HK-2 (cell line): Measurements from ENCODE around the gene GNA15.
A peak's percentile ranks its signal among the peaks of the same experiment; 100 is the strongest.

Experiments
- DNase-seq: peaks from one replicate; pipeline ENCODE4 v3.0.0-alpha.2; 2018; ENCODE audit not compliant: unreplicated experiment

GNA15 gene

GRCh38 chr19:3106509-3107141, 29.2 kb upstream of the GNA15 start:
- DNase-seq, result no peak

- DNase-seq, result no peak
Observed at GRCh38 chr19:3107658-3108057, 28.2 kb upstream of the GNA15 start.

GRCh38 chr19:3108775-3109174, 27.1 kb upstream of the GNA15 start:
- DNase-seq, result peak; percentile 44

GRCh38 chr19:3109491-3109890, 26.3 kb upstream of the GNA15 start:
- DNase-seq, result no peak

GRCh38 chr19:3110126-3110825, 25.6 kb upstream of the GNA15 start:
- DNase-seq, result no peak

GRCh38 chr19:3111586-3112247, 24.1 kb upstream of the GNA15 start:
- no peak for DNase-seq

GRCh38 chr19:3112375-3113099, 23.3 kb upstream of the GNA15 start:
- DNase-seq, result no peak

- no peak for DNase-seq
Observed at GRCh38 chr19:3113100-3114017, 22.5 kb upstream of the GNA15 start.

- no peak for DNase-seq
Observed at GRCh38 chr19:3114018-3114726, 21.7 kb upstream of the GNA15 start.

GRCh38 chr19:3114811-3115210, 21.0 kb upstream of the GNA15 start:
- DNase-seq, result no peak

GRCh38 chr19:3115411-3115810, 20.4 kb upstream of the GNA15 start:
- DNase-seq, result no peak

GRCh38 chr19:3115916-3116602, 19.8 kb upstream of the GNA15 start:
- DNase-seq, result no peak

GRCh38 chr19:3116621-3117020, 19.2 kb upstream of the GNA15 start:
- no peak for DNase-seq

- no peak for DNase-seq
Observed at GRCh38 chr19:3117716-3118115, 18.1 kb upstream of the GNA15 start.

GRCh38 chr19:3118232-3119070, 17.4 kb upstream of the GNA15 start:
- no peak for DNase-seq

- no peak for DNase-seq
Observed at GRCh38 chr19:3119071-3119595, 16.7 kb upstream of the GNA15 start.

- no peak for DNase-seq
Observed at GRCh38 chr19:3119693-3120380, 16.0 kb upstream of the GNA15 start.

GRCh38 chr19:3120611-3121276, 15.1 kb upstream of the GNA15 start:
- DNase-seq, result no peak
